GM21619 (cell line): Measurements from ENCODE around the gene RAD1.

Source experiments
- ATAC-seq: cut with Tn5 transposase; IDR thresholded peaks from one replicate; pipeline ENCODE4 v1.9.1; 2021; ENCODE audit not compliant: unreplicated experiment

The RAD1 gene

DNA sequence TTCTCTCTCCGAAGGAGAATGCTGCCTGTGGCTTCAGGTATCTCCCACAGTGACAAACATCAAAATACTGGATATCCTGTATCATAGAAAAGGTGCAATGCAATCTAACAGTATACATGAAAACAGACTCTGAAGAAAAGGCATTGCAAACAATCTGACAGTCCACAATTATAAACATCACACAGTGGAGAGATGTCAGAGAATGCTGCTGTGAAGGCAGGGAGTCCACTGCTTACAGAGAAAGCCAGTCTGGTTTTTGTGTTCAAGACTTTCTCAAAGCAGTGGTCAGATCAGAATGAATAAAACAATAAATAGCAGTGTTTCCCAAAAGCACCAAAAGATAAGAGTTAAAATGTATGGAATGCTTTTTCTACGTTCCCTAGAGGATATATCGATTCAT is 47.6 kb downstream of the RAD1 start:
- no peak for ATAC-seq

DNA sequence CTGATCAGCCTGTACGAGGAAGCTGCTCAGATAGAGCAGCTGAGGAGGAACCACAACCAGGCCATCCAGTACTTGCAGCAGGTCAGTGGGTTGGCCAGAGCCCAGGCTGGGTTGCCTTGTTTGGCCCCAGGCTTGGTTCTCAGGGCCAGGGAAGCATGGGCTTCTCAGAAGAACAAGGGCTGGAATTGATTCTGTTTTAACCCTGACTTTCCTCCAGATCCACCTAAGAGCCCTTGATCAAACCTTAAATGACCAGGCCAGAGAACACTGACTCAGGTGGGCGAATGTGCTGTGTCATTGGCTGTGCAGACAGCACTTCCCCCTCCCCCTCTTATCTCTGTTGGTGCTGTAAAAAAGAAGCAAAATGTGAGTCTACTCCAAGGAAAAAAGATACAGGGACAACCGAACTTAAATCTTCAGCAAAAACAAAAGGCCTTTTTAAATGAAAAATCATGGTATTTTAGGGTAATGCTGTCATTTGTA is 48.3 kb downstream of the RAD1 start:
- ATAC-seq, result no peak

DNA sequence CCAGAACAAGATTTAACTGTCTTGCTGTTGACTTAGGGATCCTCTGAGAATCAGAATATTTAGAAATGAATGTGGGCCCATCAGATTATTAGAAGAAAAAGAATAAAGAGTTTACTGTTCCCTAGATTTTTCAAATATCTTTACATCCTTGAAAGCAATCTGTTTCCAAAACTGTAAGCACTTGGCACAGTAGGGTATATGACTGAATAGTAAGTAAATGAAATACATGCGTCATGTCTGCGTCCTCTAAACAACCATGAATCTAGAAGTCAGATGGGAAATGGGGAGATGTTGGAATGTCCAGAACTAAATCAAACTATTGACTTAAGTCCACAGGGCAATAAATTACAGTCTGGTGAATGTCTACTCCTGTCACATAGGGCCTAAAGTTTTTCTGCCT is 50.2 kb downstream of the RAD1 start:
- ATAC-seq, result no peak

DNA sequence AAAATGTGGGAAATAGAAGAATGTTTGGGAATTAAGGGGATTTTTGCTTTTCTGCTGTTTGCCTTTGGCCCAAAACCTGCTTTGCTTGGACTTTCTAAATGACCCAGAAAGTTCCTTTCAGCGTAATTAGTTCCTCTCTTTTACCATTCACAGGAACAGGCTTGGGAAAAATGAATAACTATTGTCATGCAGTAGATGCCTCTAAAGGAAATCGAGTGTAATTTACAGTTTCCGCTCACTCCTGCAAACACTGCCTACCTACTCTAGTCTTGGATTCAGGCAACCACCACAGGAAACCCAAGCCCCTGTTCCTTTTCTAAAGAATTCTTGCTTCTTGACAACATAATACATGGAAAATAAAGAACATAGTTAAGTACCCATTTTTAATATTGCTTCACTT is 51.4 kb downstream of the RAD1 start:
- no peak for ATAC-seq

DNA sequence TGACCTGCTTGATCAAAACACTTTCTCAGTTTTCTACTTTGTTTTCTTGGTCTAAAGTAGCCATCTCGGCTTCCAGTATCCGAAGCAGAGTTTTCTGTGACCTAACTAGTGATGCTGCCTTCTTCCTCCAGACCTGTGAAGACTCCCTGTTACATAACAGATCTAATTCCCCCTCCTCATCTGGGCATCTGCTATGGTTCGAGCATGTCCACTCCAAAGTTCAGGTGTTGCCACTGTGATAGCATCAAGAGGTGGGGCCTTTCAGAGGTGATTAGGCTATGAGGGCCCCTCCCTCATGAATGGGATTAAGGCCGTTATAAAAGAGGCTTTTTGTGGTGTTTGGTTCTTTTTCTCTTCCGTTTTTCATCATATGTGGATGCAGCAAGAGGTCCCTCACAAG is 56.1 kb downstream of the RAD1 start:
- no peak for ATAC-seq

DNA sequence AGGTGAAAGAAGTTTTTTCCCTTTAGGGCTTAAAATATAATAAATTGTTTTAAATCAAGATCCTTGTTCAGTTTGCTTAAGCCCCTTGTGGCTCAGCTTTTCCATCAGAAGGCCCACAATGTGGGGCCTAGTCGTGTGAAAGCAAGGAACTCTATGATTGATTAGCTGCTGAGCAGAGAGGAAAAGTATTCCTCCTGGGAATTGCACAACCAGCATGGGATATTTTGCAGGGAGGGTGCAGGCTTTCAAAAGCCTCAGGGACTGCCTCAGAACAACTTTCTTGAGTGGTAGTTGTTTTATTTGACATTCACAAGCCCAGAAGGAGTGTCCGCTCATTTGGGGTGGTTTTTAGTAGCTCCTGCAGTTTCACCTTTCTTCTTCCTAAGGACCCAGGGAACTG is 56.5 kb downstream of the RAD1 start:
- no peak for ATAC-seq

DNA sequence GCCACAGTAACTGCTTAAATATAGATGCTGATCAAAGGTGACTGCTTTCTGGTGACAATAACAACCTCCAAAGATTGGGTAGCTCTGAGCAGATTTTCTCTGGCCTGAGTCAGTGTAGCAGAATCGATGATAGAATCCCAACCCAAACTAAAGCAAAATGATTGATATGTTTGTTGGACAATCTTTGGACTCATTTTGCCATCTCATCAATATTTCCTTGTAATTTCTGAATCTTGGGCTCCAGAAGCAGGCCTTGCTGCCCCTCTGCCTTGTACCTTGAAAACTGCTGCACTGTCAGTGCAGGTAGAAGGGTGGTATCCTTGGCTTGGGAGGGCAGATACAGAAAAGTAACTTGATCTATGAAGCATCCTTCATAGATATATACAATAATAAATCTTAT is 57.4 kb downstream of the RAD1 start:
- no peak for ATAC-seq

DNA sequence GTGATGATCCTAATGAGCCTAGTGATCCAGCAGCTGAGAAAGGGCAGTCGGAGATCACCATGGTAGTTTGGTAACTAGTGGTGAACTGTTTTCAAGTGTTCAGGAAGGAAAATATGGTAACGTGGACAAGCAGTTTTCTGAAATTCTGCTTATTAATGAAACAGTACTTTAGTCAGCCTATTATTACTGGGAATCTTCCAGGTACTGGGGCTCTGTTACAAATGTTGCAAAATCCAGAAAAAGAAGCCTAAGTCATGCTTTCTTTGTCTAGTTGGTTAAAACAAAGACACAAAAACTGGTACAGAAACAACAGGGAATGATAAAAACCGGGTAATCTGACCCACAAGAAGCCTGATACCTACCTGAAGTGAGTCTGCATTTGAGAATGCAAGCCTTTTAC is 58.1 kb downstream of the RAD1 start:
- ATAC-seq, result no peak
